ENCODE measurements around the gene SLC6A18. TPM values are rescaled to one million over a fixed set of nuclear protein-coding genes. Genes with fewer than 3 reads are reported as not detected.

Gene SLC6A18
- polyA plus RNA-seq, 1 experiment, result not detected

GRCh38 chr5:1182360-1182632 lies 42.9 kb upstream of the SLC6A18 start:
- CTCF ChIA-PET, result no interaction called here
- H3K36me3 ChIP-seq (ENCODE audit: control insufficient read depth, insufficient read depth, low read length), result no peaks in the 10 kb centered on the region
- DNase-seq (ENCODE audit: low read depth), result no peak
- no peaks in the 10 kb centered on the region; the same call in 1 of the 2 replicates for H3K27me3 ChIP-seq (ENCODE audit: control insufficient read depth, insufficient read depth, low read length)
- H3K4me3 ChIP-seq (ENCODE audit: low read depth, low read length), result no peak overlapping the region
- POLR2A ChIA-PET, result no interaction called here
- TF ChIP-seq CTCF (IDR thresholded peaks at IDR 0.05; ENCODE audit: insufficient read depth, low read depth, low read length), result no peak

GRCh38 chr5:1182633-1183423 lies 42.4 kb upstream of the SLC6A18 start:
- no peaks in the 10 kb centered on the region; the same call in 1 of the 2 replicates for H3K27me3 ChIP-seq (ENCODE audit: control insufficient read depth, insufficient read depth, low read length)
- no peaks in the 10 kb centered on the region for H3K36me3 ChIP-seq (ENCODE audit: control insufficient read depth, insufficient read depth, low read length)
- ChIA-PET POLR2A (no interaction called here), CTCF (interaction anchor here (0.7 to 3.7 kb wide), 3 partner anchors 8 to 15 kb away, joined by 3 to 25 read pairs (median 12); no protein-coding TSS in a partner anchor)
- no peak for DNase-seq (ENCODE audit: low read depth)
- no peak for TF ChIP-seq CTCF (IDR thresholded peaks at IDR 0.05; ENCODE audit: insufficient read depth, low read depth, low read length)
- H3K4me3 ChIP-seq (ENCODE audit: low read depth, low read length), result no peak overlapping the region

GRCh38 chr5:1183424-1184162 lies 41.6 kb upstream of the SLC6A18 start:
- Histone ChIP-seq H3K27me3 (ENCODE audit: control insufficient read depth, insufficient read depth, low read length) (no peaks in the 10 kb centered on the region; the same call in 1 of the 2 replicates), H3K4me3 (ENCODE audit: low read depth, low read length) (no peak overlapping the region), H3K36me3 (ENCODE audit: control insufficient read depth, insufficient read depth, low read length) (no peaks in the 10 kb centered on the region)
- DNase-seq (ENCODE audit: low read depth), result no peak
- POLR2A ChIA-PET, result no interaction called here
- CTCF ChIA-PET, result interaction anchor here (0.7 to 3.7 kb wide), 4 partner anchors 9 to 471 kb away, joined by 3 to 25 read pairs (median 8); no protein-coding TSS in a partner anchor
- TF ChIP-seq CTCF (IDR thresholded peaks at IDR 0.05; ENCODE audit: insufficient read depth, low read depth, low read length), result no peak

GRCh38 chr5:1184163-1184470 lies 41.1 kb upstream of the SLC6A18 start:
- POLR2A ChIA-PET, result no interaction called here
- Histone ChIP-seq H3K27me3 (ENCODE audit: control insufficient read depth, insufficient read depth, low read length) (no peaks in the 10 kb centered on the region; the same call in 1 of the 2 replicates), H3K36me3 (ENCODE audit: control insufficient read depth, insufficient read depth, low read length) (no peaks in the 10 kb centered on the region), H3K4me3 (ENCODE audit: low read depth, low read length) (no peak overlapping the region)
- no peak for DNase-seq (ENCODE audit: low read depth)
- no peak for TF ChIP-seq CTCF (IDR thresholded peaks at IDR 0.05; ENCODE audit: insufficient read depth, low read depth, low read length)
- CTCF ChIA-PET, result interaction anchor here (1.2 to 3.7 kb wide), 3 partner anchors 10 to 471 kb away, joined by 3 to 25 read pairs (median 12); no protein-coding TSS in a partner anchor

- Histone ChIP-seq H3K4me3 (ENCODE audit: low read depth, low read length) (no peak overlapping the region), H3K36me3 (ENCODE audit: control insufficient read depth, insufficient read depth, low read length) (no peaks in the 10 kb centered on the region), H3K27me3 (ENCODE audit: control insufficient read depth, insufficient read depth, low read length) (no peaks in the 10 kb centered on the region; the same call in 1 of the 2 replicates)
- TF ChIP-seq CTCF (IDR thresholded peaks at IDR 0.05; ENCODE audit: insufficient read depth, low read depth, low read length), result no peak
- POLR2A ChIA-PET, result no interaction called here
- no peak for DNase-seq (ENCODE audit: low read depth)
- CTCF ChIA-PET, result interaction anchor here (1.2 to 3.7 kb wide), 3 partner anchors 10 to 470 kb away, joined by 3 to 25 read pairs (median 12); no protein-coding TSS in a partner anchor
Observed at GRCh38 chr5:1184481-1184880, 40.7 kb upstream of the SLC6A18 start.
